ENCODE measurements around the gene VAMP2. TPM values are rescaled to one million over a fixed set of nuclear protein-coding genes. Genes with fewer than 3 reads are reported as not detected.

Gene VAMP2
- total and polyA plus RNA-seq, 9 of the 15 experiments (the other 6 are each of a cell fraction or from before 2014, with no cell fraction given) = 2.3 to 31.8 (median 6.0) TPM

DNA sequence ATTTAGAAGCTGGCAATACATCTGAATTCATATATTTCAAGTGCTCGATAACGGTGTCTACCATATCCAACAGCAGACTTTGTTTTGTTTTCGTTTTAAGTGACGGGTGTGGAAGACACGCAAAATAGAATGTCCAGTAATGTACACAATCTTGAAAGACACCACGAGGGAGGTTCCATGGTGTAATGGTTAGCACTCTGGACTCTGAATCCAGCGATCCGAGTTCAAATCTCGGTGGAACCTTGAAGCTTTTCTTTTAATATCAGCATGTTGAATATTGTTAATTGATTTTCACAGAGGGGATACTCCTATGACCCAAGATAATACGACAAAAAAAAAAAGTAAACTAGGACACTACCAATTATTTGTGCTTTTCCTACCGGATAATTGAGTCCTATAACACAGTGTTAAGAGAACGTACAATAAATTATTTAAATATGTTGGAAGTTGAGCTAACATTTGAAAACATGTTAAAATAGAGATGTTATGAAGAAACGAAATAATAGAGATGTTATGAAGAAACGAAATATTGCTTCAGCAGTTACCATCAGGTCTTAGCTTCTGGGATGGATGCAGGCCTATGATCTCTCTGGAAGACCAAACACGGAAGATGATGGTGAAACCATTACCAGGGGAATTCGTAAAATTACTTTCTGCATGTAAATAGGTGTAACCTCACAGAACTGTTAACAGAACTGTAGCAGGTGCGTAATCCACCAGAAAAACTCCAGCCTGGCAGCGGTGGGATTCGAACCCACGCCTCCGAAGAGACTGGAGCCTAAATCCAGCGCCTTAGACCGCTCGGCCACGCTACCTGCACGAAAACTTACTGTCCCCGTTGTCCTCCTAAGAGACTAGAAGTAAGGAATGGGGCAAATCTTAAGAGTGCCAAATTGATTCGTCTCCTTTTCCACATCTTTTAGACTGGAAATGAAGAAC, 42.9 kb downstream of the VAMP2 start (continued):
- 0 out of 2 replicates have a peak, but pooled peaks have one; percentile 53 for TF ChIP-seq GTF2E2 (tag; IDR thresholded peaks at IDR 0.05)
- TF ChIP-seq HLTF (IDR thresholded peaks at IDR 0.05) = no peak
- TF ChIP-seq MXI1 (IDR thresholded peaks at IDR 0.05; ENCODE audit: low read depth, low read length) = 0 out of 2 replicates have a peak, but pooled peaks have one; percentile 57
- TF ChIP-seq, protein P1, sequence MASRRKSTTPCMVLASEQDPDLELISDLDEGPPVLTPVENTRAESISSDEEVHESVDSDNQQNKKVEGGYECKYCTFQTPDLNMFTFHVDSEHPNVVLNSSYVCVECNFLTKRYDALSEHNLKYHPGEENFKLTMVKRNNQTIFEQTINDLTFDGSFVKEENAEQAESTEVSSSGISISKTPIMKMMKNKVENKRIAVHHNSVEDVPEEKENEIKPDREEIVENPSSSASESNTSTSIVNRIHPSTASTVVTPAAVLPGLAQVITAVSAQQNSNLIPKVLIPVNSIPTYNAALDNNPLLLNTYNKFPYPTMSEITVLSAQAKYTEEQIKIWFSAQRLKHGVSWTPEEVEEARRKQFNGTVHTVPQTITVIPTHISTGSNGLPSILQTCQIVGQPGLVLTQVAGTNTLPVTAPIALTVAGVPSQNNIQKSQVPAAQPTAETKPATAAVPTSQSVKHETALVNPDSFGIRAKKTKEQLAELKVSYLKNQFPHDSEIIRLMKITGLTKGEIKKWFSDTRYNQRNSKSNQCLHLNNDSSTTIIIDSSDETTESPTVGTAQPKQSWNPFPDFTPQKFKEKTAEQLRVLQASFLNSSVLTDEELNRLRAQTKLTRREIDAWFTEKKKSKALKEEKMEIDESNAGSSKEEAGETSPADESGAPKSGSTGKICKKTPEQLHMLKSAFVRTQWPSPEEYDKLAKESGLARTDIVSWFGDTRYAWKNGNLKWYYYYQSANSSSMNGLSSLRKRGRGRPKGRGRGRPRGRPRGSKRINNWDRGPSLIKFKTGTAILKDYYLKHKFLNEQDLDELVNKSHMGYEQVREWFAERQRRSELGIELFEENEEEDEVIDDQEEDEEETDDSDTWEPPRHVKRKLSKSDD (conservative IDR thresholded peaks at IDR 0.05; ENCODE audit: low read length) = peak; percentile 63; the same call in 1 of the 2 replicates
- TF ChIP-seq RFX5 (IDR thresholded peaks at IDR 0.05; ENCODE audit: low read depth, low read length) = peak; percentile 68; the same call in 1 of the 2 replicates
- TF ChIP-seq ZNF766 (CRISPR knock-in tag; conservative IDR thresholded peaks at IDR 0.05) = 0 out of 2 replicates have a peak, but pooled peaks have one; percentile 13
- TF ChIP-seq POLR2H (tag; IDR thresholded peaks at IDR 0.05; ENCODE audit: low read depth) = peak; percentile 99
- TF ChIP-seq GATAD2B (IDR thresholded peaks at IDR 0.05; ENCODE audit: borderline replicate concordance) = peak; percentile 67
- TF ChIP-seq DPF2 (IDR thresholded peaks at IDR 0.05) = 0 out of 2 replicates have a peak, but pooled peaks have one; percentile 6
- TF ChIP-seq LCOR (CRISPR knock-in tag; IDR thresholded peaks at IDR 0.05) = no peak; the same call in 1 of the 2 replicates
- peak in 1 of 2 experiments; percentile 9; a peak in 1 of 4 replicates for TF ChIP-seq KDM1A (IDR thresholded peaks at IDR 0.05)
- TF ChIP-seq NFIC (IDR thresholded peaks at IDR 0.05) = peak; percentile 66
- TF ChIP-seq RB1 (IDR thresholded peaks at IDR 0.05; ENCODE audit: low read depth) = peak; percentile 29
- TF ChIP-seq CTBP1 (IDR thresholded peaks at IDR 0.05; ENCODE audit: borderline replicate concordance) = peak; percentile 54; the same call in 1 of the 2 replicates
- TF ChIP-seq CBX1 (IDR thresholded peaks at IDR 0.05; ENCODE audit: low read depth) = no peak
- no peak for TF ChIP-seq HDAC8 (tag; IDR thresholded peaks at IDR 0.05)
- peak; percentile 83 for TF ChIP-seq POLR3A (IDR thresholded peaks at IDR 0.05; ENCODE audit: borderline replicate concordance, extremely low read depth, insufficient read depth, insufficient read length)
- peak; percentile 96 for TF ChIP-seq ADNP (tag; IDR thresholded peaks at IDR 0.05)
- TF ChIP-seq, protein P2, sequence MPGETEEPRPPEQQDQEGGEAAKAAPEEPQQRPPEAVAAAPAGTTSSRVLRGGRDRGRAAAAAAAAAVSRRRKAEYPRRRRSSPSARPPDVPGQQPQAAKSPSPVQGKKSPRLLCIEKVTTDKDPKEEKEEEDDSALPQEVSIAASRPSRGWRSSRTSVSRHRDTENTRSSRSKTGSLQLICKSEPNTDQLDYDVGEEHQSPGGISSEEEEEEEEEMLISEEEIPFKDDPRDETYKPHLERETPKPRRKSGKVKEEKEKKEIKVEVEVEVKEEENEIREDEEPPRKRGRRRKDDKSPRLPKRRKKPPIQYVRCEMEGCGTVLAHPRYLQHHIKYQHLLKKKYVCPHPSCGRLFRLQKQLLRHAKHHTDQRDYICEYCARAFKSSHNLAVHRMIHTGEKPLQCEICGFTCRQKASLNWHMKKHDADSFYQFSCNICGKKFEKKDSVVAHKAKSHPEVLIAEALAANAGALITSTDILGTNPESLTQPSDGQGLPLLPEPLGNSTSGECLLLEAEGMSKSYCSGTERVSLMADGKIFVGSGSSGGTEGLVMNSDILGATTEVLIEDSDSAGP (CRISPR knock-in tag; IDR thresholded peaks at IDR 0.05) = no peak
- TF ChIP-seq BHLHE40 (IDR thresholded peaks at IDR 0.05; ENCODE audit: low read length) = peak; percentile 27; the same call in 1 of the 2 replicates
- peak; percentile 71; the same call in 1 of the 2 replicates for TF ChIP-seq EP300 (IDR thresholded peaks at IDR 0.05; ENCODE audit: low read length)
- TF ChIP-seq RCOR1 (IDR thresholded peaks at IDR 0.05; ENCODE audit: borderline replicate concordance in 1 of 2, low read depth in 2 of 2, low read length in 2 of 2) = peak; percentile 50 to 82; a peak in 3 of 4 replicates
- TF ChIP-seq ATF1 (CRISPR knock-in tag; IDR thresholded peaks at IDR 0.05) = no peak
- 0 out of 2 replicates have a peak, but pooled peaks have one; percentile 17 for TF ChIP-seq ATF1 (tag; IDR thresholded peaks at IDR 0.05)
